CD4-positive, alpha-beta T cell (primary cell): ENCODE measurements around the gene NAXE. TPM values are rescaled to one million over a fixed set of nuclear protein-coding genes. Genes with fewer than 3 reads are reported as not detected.

Experiments used
- ATAC-seq: fragments of 200-7000 bp; cut with Tn5 transposase; one replicate; pipeline ENCODE4 v1.10.0; 2022; ENCODE audit warnings: mild to moderate bottlenecking; ENCODE audit not compliant: poor library complexity
- CTCF ChIA-PET: fragments of 350-600 bp; sonication (Branson Sonifier 250); formaldehyde crosslinking; loops from one replicate; lab custom pipeline; 2021; ENCODE audit warnings: antibody characterized with exemption, inconsistent platforms; lab: Charles Lee
- POLR2A ChIA-PET: fragments of 350-600 bp; sonication (Branson Sonifier 250); formaldehyde crosslinking; loops from one replicate; lab custom pipeline; 2021; ENCODE audit warnings: antibody characterized with exemption, inconsistent platforms; lab: Charles Lee
- DNase-seq, 14 experiments: peaks; one replicate each; pipeline ENCODE4 v3.0.0-alpha.2; 2013 to 2020; ENCODE audit warnings: mixed read lengths in 2 of 14
- H3K27ac ChIP-seq, 2 donors: one replicate each; pipeline versions ENCODE4 v1.5.1 to v1.7.0; 2013; ENCODE audit warnings: low read length in 2 of 2, low read depth in 1 of 2, mild to moderate bottlenecking in 1 of 2
- H3K27me3 ChIP-seq, 2 experiments: 1 replicate in 1 of 2; 2 replicates in 1 of 2; pipeline versions ENCODE4 v1.6.1 to v1.7.0; 2013; ENCODE audit warnings: low read length in 2 of 2, control low read depth in 1 of 2, mild to moderate bottlenecking in 1 of 2, moderate library complexity in 1 of 2; ENCODE audit not compliant: insufficient read depth in 2 of 2, control insufficient read depth in 1 of 2
- H3K36me3 ChIP-seq: one replicate; pipeline ENCODE4 v1.6.1; 2013; ENCODE audit warnings: low read length, control low read depth; ENCODE audit not compliant: insufficient read depth
- H3K4me1 ChIP-seq: one replicate; pipeline ENCODE4 v1.6.1; 2013; ENCODE audit warnings: low read length, control low read depth; ENCODE audit not compliant: insufficient read depth
- H3K4me3 ChIP-seq: one replicate; pipeline ENCODE4 v1.5.1; 2013; ENCODE audit warnings: mild to moderate bottlenecking, low read length, moderate library complexity
- H3K9me3 ChIP-seq, 2 experiments: 1 replicate in 1 of 2; 2 replicates in 1 of 2; pipeline versions ENCODE4 v1.6.1 to v1.7.0; 2013; ENCODE audit warnings: low read length in 2 of 2, mild to moderate bottlenecking in 2 of 2, control low read depth in 1 of 2, moderate library complexity in 1 of 2; ENCODE audit not compliant: control insufficient read depth in 1 of 2, insufficient read depth in 1 of 2
- H3K27ac Mint-ChIP-seq: one replicate; pipeline ENCODE4 v1.8.0; 2020; ENCODE audit warnings: mixed read lengths
- H3K27me3 Mint-ChIP-seq: one replicate; pipeline ENCODE4 v1.8.0; 2021; ENCODE audit warnings: mixed read lengths
- H3K36me3 Mint-ChIP-seq: one replicate; pipeline ENCODE4 v1.8.0; 2021; ENCODE audit warnings: low read depth, mixed read lengths
- H3K4me1 Mint-ChIP-seq: one replicate; pipeline ENCODE4 v1.8.0; 2021; ENCODE audit warnings: low read depth, mixed read lengths
- H3K4me3 Mint-ChIP-seq: one replicate; pipeline ENCODE4 v1.8.0; 2020; ENCODE audit warnings: mild to moderate bottlenecking, mixed read lengths
- H3K9me3 Mint-ChIP-seq: one replicate; pipeline ENCODE4 v1.8.0; 2020; ENCODE audit warnings: mixed read lengths
- intact Hi-C, 2 experiments: fragments of 100-400 bp; cut with DNase I in 1 of 2; cut with micrococcal nuclease in 1 of 2; formaldehyde crosslinking; loops; one replicate each; pipeline versions ENCODE4 v1.15.1 to v1.9.0; 2023 to 2025; cut with DNase I, micrococcal nuclease
- total RNA-seq, 174 experiments: library from RNA in 2 of 174; stranded (reverse) in 2 of 174; gene quantifications; one replicate each; pipeline ENCODE4 v1.2.3 and lab custom pipeline; 2021 to 2026
- TF ChIP-seq, protein P1 (sequence below): fragments of 200-600 bp; IDR thresholded peaks from one replicate; pipeline ENCODE4 v1.8.0; 2022; ENCODE audit warnings: antibody characterized with exemption, mild to moderate bottlenecking

NAXE gene
- total RNA-seq, 2 experiments from 2014 or later: 23.3 to 27.8 TPM

DNA sequence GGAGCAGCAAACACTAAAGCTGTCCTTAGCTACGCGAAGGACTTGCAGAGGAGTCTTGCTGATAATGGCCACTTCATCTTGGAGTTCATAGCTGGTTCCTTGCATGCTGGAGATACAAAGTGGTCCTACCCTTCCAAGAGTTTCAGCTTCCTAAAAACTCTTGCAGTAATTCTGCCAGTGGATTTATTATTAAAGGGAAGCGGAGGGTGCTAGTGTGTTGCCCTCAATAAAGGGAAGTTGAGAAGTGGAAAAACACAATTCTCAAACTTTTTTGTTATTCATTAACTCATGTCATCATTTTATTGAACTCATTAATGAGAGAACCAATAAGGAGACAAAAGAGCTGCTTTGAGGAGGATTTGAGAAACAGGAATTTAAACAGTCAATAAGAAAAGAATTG lies 21.1 kb downstream of the NAXE start:
- intact Hi-C loops: no loop called here
- Histone ChIP-seq H3K4me1 (peaks cover 10% of the 10 kb centered on the region), H3K27me3 (peaks cover 3 to 5% of the 10 kb centered on the region in 2 experiments), H3K36me3 (no peaks in the 10 kb centered on the region), H3K4me3 (no peak overlapping the region), H3K27ac (no peak overlapping the region), H3K9me3 (no peaks in the 10 kb centered on the region)
- Mint-ChIP-seq H3K27me3 (peaks cover 50% of the 10 kb centered on the region), H3K9me3 (no peaks in the 10 kb centered on the region), H3K27ac (no peak overlapping the region), H3K4me1 (peaks cover 14% of the 10 kb centered on the region), H3K4me3 (no peak overlapping the region), H3K36me3 (no peaks in the 10 kb centered on the region)
- CTCF ChIA-PET: interaction anchor here (0.5 to 0.8 kb wide), 2 partner anchors 14 kb away, joined by 3 read pairs; no protein-coding TSS in a partner anchor
- POLR2A ChIA-PET: interaction anchor here (0.8 to 0.9 kb wide), 2 partner anchors 11 to 112 kb away, joined by 3 to 4 read pairs; partner anchors contain the start of genes GPATCH4 and MEF2D
- DNase-seq (no peak), ATAC-seq (no peak)
- TF ChIP-seq, protein P1, sequence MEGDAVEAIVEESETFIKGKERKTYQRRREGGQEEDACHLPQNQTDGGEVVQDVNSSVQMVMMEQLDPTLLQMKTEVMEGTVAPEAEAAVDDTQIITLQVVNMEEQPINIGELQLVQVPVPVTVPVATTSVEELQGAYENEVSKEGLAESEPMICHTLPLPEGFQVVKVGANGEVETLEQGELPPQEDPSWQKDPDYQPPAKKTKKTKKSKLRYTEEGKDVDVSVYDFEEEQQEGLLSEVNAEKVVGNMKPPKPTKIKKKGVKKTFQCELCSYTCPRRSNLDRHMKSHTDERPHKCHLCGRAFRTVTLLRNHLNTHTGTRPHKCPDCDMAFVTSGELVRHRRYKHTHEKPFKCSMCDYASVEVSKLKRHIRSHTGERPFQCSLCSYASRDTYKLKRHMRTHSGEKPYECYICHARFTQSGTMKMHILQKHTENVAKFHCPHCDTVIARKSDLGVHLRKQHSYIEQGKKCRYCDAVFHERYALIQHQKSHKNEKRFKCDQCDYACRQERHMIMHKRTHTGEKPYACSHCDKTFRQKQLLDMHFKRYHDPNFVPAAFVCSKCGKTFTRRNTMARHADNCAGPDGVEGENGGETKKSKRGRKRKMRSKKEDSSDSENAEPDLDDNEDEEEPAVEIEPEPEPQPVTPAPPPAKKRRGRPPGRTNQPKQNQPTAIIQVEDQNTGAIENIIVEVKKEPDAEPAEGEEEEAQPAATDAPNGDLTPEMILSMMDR: no peak

DNA sequence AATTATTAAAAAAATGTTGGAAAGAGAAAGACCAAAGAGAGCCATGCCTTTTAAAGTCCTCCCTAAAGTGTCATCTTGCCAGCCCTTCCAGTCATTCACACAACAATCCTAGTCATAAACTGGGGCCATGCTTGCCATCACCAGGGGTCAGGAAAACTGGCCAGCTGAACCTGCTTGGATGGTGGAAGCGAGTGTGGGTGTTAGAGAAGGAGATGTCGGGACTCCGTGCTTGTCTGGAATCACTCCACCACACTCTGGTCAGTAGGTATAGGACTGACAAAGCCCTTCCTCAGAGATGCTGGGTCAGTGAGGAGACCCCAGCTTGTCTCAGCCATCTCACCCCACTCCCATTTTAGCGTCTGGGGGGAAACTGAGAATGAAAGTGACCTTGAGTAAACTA lies 24.4 kb downstream of the NAXE start:
- H3K27me3 Mint-ChIP-seq: peaks cover 68% of the 10 kb centered on the region
- no peak overlapping the region for H3K27ac Mint-ChIP-seq
- no peak overlapping the region for H3K4me3 Mint-ChIP-seq
- Histone ChIP-seq H3K27ac (no peak overlapping the region), H3K27me3 (peaks cover 22 to 24% of the 10 kb centered on the region in 2 experiments), H3K4me3 (no peak overlapping the region), H3K9me3 (no peaks in the 10 kb centered on the region), H3K36me3 (no peaks in the 10 kb centered on the region), H3K4me1 (no peaks in the 10 kb centered on the region)
- ATAC-seq (no peak), DNase-seq (no peak)
- no peaks in the 10 kb centered on the region for H3K4me1 Mint-ChIP-seq
- ChIA-PET POLR2A (no interaction called here), CTCF (no interaction called here)
- intact Hi-C loops: no loop called here
- no peaks in the 10 kb centered on the region for H3K9me3 Mint-ChIP-seq
- TF ChIP-seq, protein P1: no peak
- no peaks in the 10 kb centered on the region for H3K36me3 Mint-ChIP-seq

GRCh38 chr1:156616463-156616862 lies 24.9 kb downstream of the NAXE start:
- ATAC-seq: no peak
- no peak overlapping the region for H3K27ac ChIP-seq
- intact Hi-C loops: no loop called here
- ChIA-PET POLR2A (interaction anchor here (1.6 kb wide), 1 partner anchor 116 kb away, joined by 4 read pairs; the partner anchor contains the start of gene MEF2D), CTCF (interaction anchor here (2.3 kb wide), 1 partner anchor 231 kb away, joined by 13 read pairs; no protein-coding TSS in a partner anchor)
- peaks cover 25 to 27% of the 10 kb centered on the region in 2 experiments for H3K27me3 ChIP-seq
- TF ChIP-seq, protein P1: no peak
- DNase-seq: no peak
- no peaks in the 10 kb centered on the region for H3K4me1 Mint-ChIP-seq
- no peaks in the 10 kb centered on the region for H3K9me3 Mint-ChIP-seq
- H3K36me3 Mint-ChIP-seq: no peaks in the 10 kb centered on the region
- H3K4me1 ChIP-seq: no peaks in the 10 kb centered on the region
- H3K9me3 ChIP-seq: no peaks in the 10 kb centered on the region
- peaks cover 67% of the 10 kb centered on the region for H3K27me3 Mint-ChIP-seq
- no peaks in the 10 kb centered on the region for H3K36me3 ChIP-seq
- no peak overlapping the region for H3K27ac Mint-ChIP-seq
- no peak overlapping the region for H3K4me3 Mint-ChIP-seq
- no peak overlapping the region for H3K4me3 ChIP-seq
